ENCODE measurements around the gene XNDC1N. TPM values are rescaled to one million over a fixed set of nuclear protein-coding genes. Genes with fewer than 3 reads are reported as not detected.

XNDC1N gene
- total and polyA plus RNA-seq, 2 of the 13 experiments (the other 11 are each of a cell fraction or from before 2014, with no cell fraction given) = 3.4 to 7.5 TPM

DNA sequence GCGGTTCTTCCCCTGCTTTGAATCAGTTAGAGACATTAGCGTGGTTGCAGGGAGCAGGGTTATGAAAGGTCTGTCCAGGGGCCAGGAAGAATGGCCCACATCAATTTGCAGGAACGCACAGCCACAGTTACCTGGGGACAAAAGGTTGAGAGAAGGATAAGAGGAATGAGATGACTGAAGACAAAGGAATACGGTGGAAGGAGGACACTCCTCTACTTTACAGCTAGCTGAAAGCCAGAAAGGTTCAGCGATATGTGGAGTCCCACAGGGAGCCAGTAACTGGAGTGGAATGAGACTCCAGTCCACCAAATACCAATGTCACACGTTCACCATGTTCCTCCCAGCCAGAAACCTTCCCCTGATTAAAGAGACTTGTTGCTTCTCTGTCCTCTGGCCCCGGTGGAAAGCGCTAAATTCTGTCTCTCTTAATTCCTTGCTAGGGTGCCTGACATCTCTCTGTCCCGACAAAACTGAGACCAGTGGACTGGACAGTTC is 10.7 kb downstream of the XNDC1N start:
- no peak overlapping the region for H3K27ac ChIP-seq (ENCODE audit: extremely low read length, insufficient read depth, low read length)
- no TSS peak for BruUV-seq (replicated peaks)
- H3K9ac ChIP-seq (ENCODE audit: insufficient read depth, low read depth, low read length) = no peak overlapping the region
- in situ Hi-C loops (cut with HindIII; ENCODE audit: extremely low pct_ligation_motif_present, low pct_unique_long_range_greater_than_20kb) (no loop called here), intact Hi-C loops (cut with micrococcal nuclease; ENCODE audit: unreplicated experiment) (no loop called here)
- POLR2A ChIA-PET = no interaction called here
- no peak for FAIRE-seq
- ATAC-seq = no peak
- no peaks in the 10 kb centered on the region for H3K4me1 ChIP-seq (ENCODE audit: insufficient read depth, low read length)
- CTCF ChIA-PET (ENCODE audit: low intra/inter-chr PET ratio, low total read pairs) = no interaction called here
- H3K27me3 ChIP-seq (ENCODE audit: control insufficient read depth in 1 of 2, insufficient read depth in 2 of 2, low read length in 2 of 2) = no peaks in the 10 kb centered on the region
- DNase-seq (ENCODE audit: low spot score) = no peak
- H3K9me3 ChIP-seq (ENCODE audit: low read length) = no peaks in the 10 kb centered on the region
- no peak overlapping the region for H3K4me3 ChIP-seq (replicated peaks in 1 of 3; ENCODE audit: insufficient read depth in 1 of 3, low read depth in 2 of 3, low read length in 3 of 3)
- H2AFZ ChIP-seq (ENCODE audit: low read length) = no peak overlapping the region
- H3K36me3 ChIP-seq (replicated peaks in 1 of 2; ENCODE audit: control insufficient read depth in 1 of 2, insufficient read depth in 2 of 2, low read length in 2 of 2) = peaks cover 0 to 23% of the 10 kb centered on the region in 2 experiments; a peak in 4 of 5 replicates
- no peak overlapping the region for H3K4me2 ChIP-seq (ENCODE audit: low read depth, low read length)
- H4K20me1 ChIP-seq (ENCODE audit: insufficient read depth, low read length) = no peaks in the 10 kb centered on the region
- 98% methylated on average over 8 of the region's 9 CpGs for WGBS (ENCODE audit: low lambda C conversion rate)
- TF ChIP-seq NFIB (CRISPR knock-in tag; IDR thresholded peaks at IDR 0.05; ENCODE audit: borderline replicate concordance) (no peak), ZFP62 (CRISPR knock-in tag; IDR thresholded peaks at IDR 0.05) (no peak), RARA (CRISPR knock-in tag; IDR thresholded peaks at IDR 0.05) (no peak), SIN3A (IDR thresholded peaks at IDR 0.05; ENCODE audit: borderline replicate concordance, low read depth, low read length) (no peak), NCOA2 (CRISPR knock-in tag; IDR thresholded peaks at IDR 0.05) (no peak), KDM4B (CRISPR knock-in tag; IDR thresholded peaks at IDR 0.05) (no peak), ZNF460 (CRISPR knock-in tag; IDR thresholded peaks at IDR 0.05; ENCODE audit: borderline replicate concordance) (no peak), THAP11 (CRISPR knock-in tag; IDR thresholded peaks at IDR 0.05) (no peak)
- TF ChIP-seq, protein P1, sequence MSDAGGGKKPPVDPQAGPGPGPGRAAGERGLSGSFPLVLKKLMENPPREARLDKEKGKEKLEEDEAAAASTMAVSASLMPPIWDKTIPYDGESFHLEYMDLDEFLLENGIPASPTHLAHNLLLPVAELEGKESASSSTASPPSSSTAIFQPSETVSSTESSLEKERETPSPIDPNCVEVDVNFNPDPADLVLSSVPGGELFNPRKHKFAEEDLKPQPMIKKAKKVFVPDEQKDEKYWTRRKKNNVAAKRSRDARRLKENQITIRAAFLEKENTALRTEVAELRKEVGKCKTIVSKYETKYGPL (CRISPR knock-in tag; IDR thresholded peaks at IDR 0.05) = no peak
- no peaks in the 10 kb centered on the region for H3K79me2 ChIP-seq (ENCODE audit: insufficient read depth, low read length)

DNA sequence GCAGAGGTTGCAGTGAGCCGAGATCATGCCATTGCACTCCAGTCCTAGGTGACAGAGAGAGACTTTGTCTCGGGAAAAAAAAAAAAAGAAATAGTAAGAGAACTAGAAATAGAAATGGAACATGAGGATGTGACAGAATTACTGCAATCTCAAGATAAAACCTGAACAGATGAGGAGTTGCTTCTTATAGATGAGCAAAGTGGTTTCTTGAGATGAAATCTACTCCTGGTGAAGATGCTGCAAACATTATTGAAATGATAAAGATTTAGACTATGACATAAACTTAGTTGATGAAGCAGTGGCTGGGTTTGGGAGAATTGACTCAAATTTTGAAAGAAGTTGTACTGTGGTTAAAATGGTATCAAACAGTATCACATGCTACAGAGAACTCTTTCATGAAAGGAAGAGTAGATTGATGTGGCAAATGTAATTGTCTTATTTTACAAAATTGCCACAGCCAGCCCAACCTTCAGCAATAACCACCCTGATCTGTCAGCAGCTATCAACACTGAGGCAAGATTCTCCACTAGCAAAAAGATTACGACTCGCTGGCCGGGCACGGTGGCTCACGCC is 13.7 kb downstream of the XNDC1N start:
- no peak overlapping the region for H2AFZ ChIP-seq (ENCODE audit: low read length)
- H3K79me2 ChIP-seq (ENCODE audit: insufficient read depth, low read length) = no peaks in the 10 kb centered on the region
- CTCF ChIA-PET (ENCODE audit: low intra/inter-chr PET ratio, low total read pairs) = no interaction called here
- no peak for FAIRE-seq
- no peaks in the 10 kb centered on the region for H3K27me3 ChIP-seq (ENCODE audit: control insufficient read depth in 1 of 2, insufficient read depth in 2 of 2, low read length in 2 of 2)
- no peak overlapping the region for H3K4me3 ChIP-seq (replicated peaks in 1 of 3; ENCODE audit: insufficient read depth in 1 of 3, low read depth in 2 of 3, low read length in 3 of 3)
- 97% methylated on average over 7 of the region's 7 CpGs for WGBS (ENCODE audit: low lambda C conversion rate)
- no TSS peak for BruUV-seq (replicated peaks)
- intact Hi-C loops (cut with micrococcal nuclease; ENCODE audit: unreplicated experiment) (no loop called here), in situ Hi-C loops (cut with HindIII; ENCODE audit: extremely low pct_ligation_motif_present, low pct_unique_long_range_greater_than_20kb) (no loop called here)
- peaks cover 0 to 25% of the 10 kb centered on the region in 2 experiments; a peak in 4 of 5 replicates for H3K36me3 ChIP-seq (replicated peaks in 1 of 2; ENCODE audit: control insufficient read depth in 1 of 2, insufficient read depth in 2 of 2, low read length in 2 of 2)
- no peak for ATAC-seq
- H3K27ac ChIP-seq (ENCODE audit: extremely low read length, insufficient read depth, low read length) = no peak overlapping the region
- POLR2A ChIA-PET = no interaction called here
- no peak overlapping the region for H3K4me2 ChIP-seq (ENCODE audit: low read depth, low read length)
- H4K20me1 ChIP-seq (ENCODE audit: insufficient read depth, low read length) = no peaks in the 10 kb centered on the region
- peaks cover 15% of the 10 kb centered on the region for H3K4me1 ChIP-seq (ENCODE audit: insufficient read depth, low read length)
- H3K9me3 ChIP-seq (ENCODE audit: low read length) = no peaks in the 10 kb centered on the region
- H3K9ac ChIP-seq (ENCODE audit: insufficient read depth, low read depth, low read length) = no peak overlapping the region
- no peak for DNase-seq (ENCODE audit: low spot score)
- TF ChIP-seq AKAP8 (CRISPR knock-in tag; IDR thresholded peaks at IDR 0.05) (no peak), ZKSCAN8 (CRISPR knock-in tag; IDR thresholded peaks at IDR 0.05; ENCODE audit: borderline replicate concordance) (no peak), SP140L (CRISPR knock-in tag; IDR thresholded peaks at IDR 0.05; ENCODE audit: borderline replicate concordance) (no peak), ZNF674 (CRISPR knock-in tag; IDR thresholded peaks at IDR 0.05; ENCODE audit: low read depth) (no peak)
- TF ChIP-seq, protein P2, sequence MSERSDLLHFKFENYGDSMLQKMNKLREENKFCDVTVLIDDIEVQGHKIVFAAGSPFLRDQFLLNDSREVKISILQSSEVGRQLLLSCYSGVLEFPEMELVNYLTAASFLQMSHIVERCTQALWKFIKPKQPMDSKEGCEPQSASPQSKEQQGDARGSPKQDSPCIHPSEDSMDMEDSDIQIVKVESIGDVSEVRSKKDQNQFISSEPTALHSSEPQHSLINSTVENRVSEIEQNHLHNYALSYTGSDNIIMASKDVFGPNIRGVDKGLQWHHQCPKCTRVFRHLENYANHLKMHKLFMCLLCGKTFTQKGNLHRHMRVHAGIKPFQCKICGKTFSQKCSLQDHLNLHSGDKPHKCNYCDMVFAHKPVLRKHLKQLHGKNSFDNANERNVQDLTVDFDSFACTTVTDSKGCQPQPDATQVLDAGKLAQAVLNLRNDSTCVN (CRISPR knock-in tag; IDR thresholded peaks at IDR 0.05; ENCODE audit: borderline replicate concordance) = no peak
- TF ChIP-seq, protein P3, sequence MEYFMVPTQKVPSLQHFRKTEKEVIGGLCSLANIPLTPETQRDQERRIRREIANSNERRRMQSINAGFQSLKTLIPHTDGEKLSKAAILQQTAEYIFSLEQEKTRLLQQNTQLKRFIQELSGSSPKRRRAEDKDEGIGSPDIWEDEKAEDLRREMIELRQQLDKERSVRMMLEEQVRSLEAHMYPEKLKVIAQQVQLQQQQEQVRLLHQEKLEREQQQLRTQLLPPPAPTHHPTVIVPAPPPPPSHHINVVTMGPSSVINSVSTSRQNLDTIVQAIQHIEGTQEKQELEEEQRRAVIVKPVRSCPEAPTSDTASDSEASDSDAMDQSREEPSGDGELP (IDR thresholded peaks at IDR 0.05; ENCODE audit: borderline replicate concordance, low read depth) = no peak
- TF ChIP-seq, protein P4, sequence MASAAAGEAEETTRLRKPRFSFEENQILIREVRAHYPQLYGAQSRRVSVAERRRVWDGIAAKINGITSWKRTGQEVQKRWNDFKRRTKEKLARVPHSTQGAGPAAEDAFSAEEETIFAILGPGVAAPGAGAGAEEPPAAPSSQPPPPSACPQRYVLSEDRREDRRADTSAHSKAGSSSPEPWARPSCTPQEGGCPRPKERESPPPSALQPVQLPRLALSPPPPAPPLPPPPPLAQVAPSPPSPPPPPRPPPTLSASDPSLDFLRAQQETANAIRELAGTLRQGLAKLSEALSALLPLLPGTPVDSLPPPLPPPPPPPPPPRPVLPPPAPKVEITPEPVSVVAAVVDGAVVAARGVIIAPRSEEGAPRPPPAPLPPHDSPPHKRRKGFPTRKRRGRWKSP (CRISPR knock-in tag; IDR thresholded peaks at IDR 0.05) = no peak
